Measurements from ENCODE around the gene CCDC159. TPM values are rescaled to one million over a fixed set of nuclear protein-coding genes. Genes with fewer than 3 reads are reported as not detected.

CCDC159 gene
- polyA plus RNA-seq, 1 of the 3 experiments (the other 2 are of a cell fraction), result 25.2 TPM

GRCh38 chr19:11390359-11390758, 44.0 kb downstream of the CCDC159 start:
- Histone ChIP-seq H3K9me2 (no peaks in the 10 kb centered on the region), H2AFZ (ENCODE audit: low read depth) (no peak overlapping the region), H3K27me3 (ENCODE audit: insufficient read depth) (no peaks in the 10 kb centered on the region), H3K36me3 (replicated peaks in 1 of 2; ENCODE audit: control insufficient read depth in 1 of 2, insufficient read depth in 2 of 2, low read length in 1 of 2) (no peaks in the 10 kb centered on the region), H3F3A (replicated peaks; ENCODE audit: insufficient read depth) (peaks cover 3% of the 10 kb centered on the region), H4K20me1 (ENCODE audit: insufficient read depth) (no peaks in the 10 kb centered on the region), H3K27ac (ENCODE audit: low read depth in 2 of 2, low read length in 1 of 2) (no peak overlapping the region), H3K4me1 (ENCODE audit: control insufficient read depth in 1 of 2, insufficient read depth in 2 of 2, low read depth in 1 of 2, low read length in 1 of 2) (no peaks in the 10 kb centered on the region), H3K4me2 (no peak overlapping the region), H3K4me3 (ENCODE audit: low read depth in 2 of 2, low read length in 1 of 2) (no peak overlapping the region), H3K9ac (no peak overlapping the region), H3K79me2 (ENCODE audit: insufficient read depth) (no peaks in the 10 kb centered on the region), H3K9me3 (no peaks in the 10 kb centered on the region)
- CTCF ChIA-PET, result interaction anchor here (1.7 kb wide), 1 partner anchor 45 kb away, joined by 8 read pairs; the partner anchor contains the start of genes ODAD3 and PRKCSH
- 78% methylated on average over 2 of the region's 2 CpGs for WGBS (ENCODE audit: low lambda C conversion rate)
- POLR2A ChIA-PET, result no interaction called here
- TF ChIP-seq USF2 (IDR thresholded peaks at IDR 0.05; ENCODE audit: borderline replicate concordance, low read depth, low read length) (no peak), JUND (IDR thresholded peaks at IDR 0.05) (no peak), CTCF (IDR thresholded peaks at IDR 0.05) (no peak), USF1 (IDR thresholded peaks at IDR 0.05; ENCODE audit: borderline replicate concordance, low read depth) (no peak), MEF2A (IDR thresholded peaks at IDR 0.05; ENCODE audit: borderline replicate concordance, low read depth) (no peak), POLR2AphosphoS5 (IDR thresholded peaks at IDR 0.05; ENCODE audit: low read depth, low read length) (no peak), FOXM1 (IDR thresholded peaks at IDR 0.05; ENCODE audit: low read depth) (no peak), RFX5 (IDR thresholded peaks at IDR 0.05; ENCODE audit: low read length) (no peak), NRF1 (IDR thresholded peaks at IDR 0.05; ENCODE audit: low read depth, low read length) (no peak), PBX3 (IDR thresholded peaks at IDR 0.05) (no peak), YY1 (IDR thresholded peaks at IDR 0.05; ENCODE audit: low read depth) (no peak), EP300 (IDR thresholded peaks at IDR 0.05; ENCODE audit: borderline replicate concordance in 1 of 2, low read depth in 1 of 2, low read length in 1 of 2) (no peak), FOSL2 (IDR thresholded peaks at IDR 0.05; ENCODE audit: borderline replicate concordance, low read depth) (no peak), GATA2 (CRISPR knock-in tag; IDR thresholded peaks at IDR 0.05) (no peak)
- peak; percentile 23 for DNase-seq
